Mucosa of rectum (tissue), 2 donors: ENCODE data around the gene ADAM17.
"Not testable (repeated sequence)": the region's sequence is repeated elsewhere in the genome, so short reads cannot be mapped to it uniquely, and the experiment has no call there.

ENCODE experiments used
- H3K27ac ChIP-seq, 2 donors: one replicate each; pipeline ENCODE4 v1.7.0; 2013; ENCODE audit warnings: inconsistent platforms in 2 of 2, low read depth in 2 of 2, low read length in 2 of 2
- H3K27me3 ChIP-seq, 2 donors: one replicate each; pipeline ENCODE4 v1.7.0; 2013; ENCODE audit warnings: low read length in 2 of 2; ENCODE audit not compliant: control insufficient read depth in 2 of 2, insufficient read depth in 2 of 2
- H3K36me3 ChIP-seq, 2 donors: one replicate each; pipeline ENCODE4 v1.7.0; 2013; ENCODE audit warnings: low read length in 2 of 2; ENCODE audit not compliant: control insufficient read depth in 2 of 2, insufficient read depth in 2 of 2
- H3K4me1 ChIP-seq, 2 donors: one replicate each; pipeline ENCODE4 v1.7.0; 2013; ENCODE audit warnings: low read length in 2 of 2, mild to moderate bottlenecking in 1 of 2; ENCODE audit not compliant: control insufficient read depth in 2 of 2, insufficient read depth in 2 of 2
- H3K4me3 ChIP-seq, 2 donors: one replicate each; pipeline ENCODE4 v1.7.0; 2013; ENCODE audit warnings: low read length in 2 of 2
- H3K9ac ChIP-seq, 2 donors: one replicate each; pipeline ENCODE4 v1.7.0; 2013; ENCODE audit warnings: low read length in 2 of 2, low read depth in 1 of 2, mild to moderate bottlenecking in 1 of 2
- H3K9me3 ChIP-seq, 2 donors: one replicate each; pipeline ENCODE4 v1.7.0; 2013; ENCODE audit warnings: low read length in 2 of 2; ENCODE audit not compliant: control insufficient read depth in 2 of 2
- donor health status: healthy.
- donor health status: Normal muscosa, but diverticular disease.

ADAM17 gene

GRCh38 chr2:9565436-9566153 is 10.0 kb upstream of the ADAM17 start:
- no peaks in the 10 kb centered on the region for H3K9me3 ChIP-seq
- H3K36me3 ChIP-seq, result no peaks in the 10 kb centered on the region
- H3K4me3 ChIP-seq, result no peak overlapping the region
- H3K9ac ChIP-seq, result peak overlapping the region in 1 of 2 donors; percentile 26
- peak overlapping the region; percentile 18 to 55 for H3K27ac ChIP-seq
- peaks cover 0 to 5% of the 10 kb centered on the region in 2 donors for H3K4me1 ChIP-seq
- H3K27me3 ChIP-seq, result no peaks in the 10 kb centered on the region

- Histone ChIP-seq H3K27me3 (no peaks in the 10 kb centered on the region), H3K27ac (no peak overlapping the region), H3K9ac (no peak overlapping the region), H3K36me3 (no peaks in the 10 kb centered on the region), H3K9me3 (no peaks in the 10 kb centered on the region), H3K4me3 (no peak overlapping the region), H3K4me1 (peaks cover 5% of the 10 kb centered on the region in 2 donors)
Observed at GRCh38 chr2:9560628-9561027, 5.0 kb upstream of the ADAM17 start.

- Histone ChIP-seq H3K9ac (no peak overlapping the region), H3K27ac (no peak overlapping the region), H3K36me3 (no peaks in the 10 kb centered on the region), H3K9me3 (no peaks in the 10 kb centered on the region), H3K27me3 (no peaks in the 10 kb centered on the region), H3K4me3 (no peak overlapping the region), H3K4me1 (peaks cover 11 to 13% of the 10 kb centered on the region in 2 donors)
Observed at GRCh38 chr2:9558948-9559381, 3.3 kb upstream of the ADAM17 start.

- peaks cover 16 to 18% of the 10 kb centered on the region in 2 donors for H3K4me1 ChIP-seq
- H3K36me3 ChIP-seq, result no peaks in the 10 kb centered on the region
- H3K4me3 ChIP-seq, result peak overlapping the region; percentile 96 to 100
- H3K27me3 ChIP-seq, result no peaks in the 10 kb centered on the region
- H3K9ac ChIP-seq, result peak overlapping the region; percentile 95 to 96
- H3K27ac ChIP-seq, result peak overlapping the region; percentile 97 to 98
- H3K9me3 ChIP-seq, result no peaks in the 10 kb centered on the region
Observed at GRCh38 chr2:9556121-9556743, 602 bp upstream of the ADAM17 start.

- H3K27me3 ChIP-seq, result no peaks in the 10 kb centered on the region
- H3K4me1 ChIP-seq, result peaks cover 16 to 18% of the 10 kb centered on the region in 2 donors
- no peaks in the 10 kb centered on the region for H3K9me3 ChIP-seq
Observed at GRCh38 chr2:9554921-9555296, 721 bp downstream of the ADAM17 start.

GRCh38 chr2:9552219-9553178 is 3.1 kb downstream of the ADAM17 start:
- H3K9me3 ChIP-seq, result no peaks in the 10 kb centered on the region
- H3K4me1 ChIP-seq, result peaks cover 18% of the 10 kb centered on the region in 2 donors
- no peaks in the 10 kb centered on the region for H3K36me3 ChIP-seq
- H3K9ac ChIP-seq, result no peak overlapping the region
- no peaks in the 10 kb centered on the region for H3K27me3 ChIP-seq
- H3K4me3 ChIP-seq, result no peak overlapping the region
- H3K27ac ChIP-seq, result peak overlapping the region; percentile 25 to 26

More at GRCh38 chr2:9554921-9555296, 721 bp downstream of the ADAM17 start:
- Histone ChIP-seq H3K27ac (peak overlapping the region; percentile 97 to 98), H3K9ac (peak overlapping the region; percentile 95 to 97), H3K4me3 (peak overlapping the region; percentile 96 to 100), H3K36me3 (no peaks in the 10 kb centered on the region)

- H3K27me3 ChIP-seq, H3K27ac ChIP-seq, H3K36me3 ChIP-seq, H3K4me3 ChIP-seq, H3K9me3 ChIP-seq, H3K9ac ChIP-seq: not testable (repeated sequence)
- peaks cover 13 to 18% of the 10 kb centered on the region in 2 donors for H3K4me1 ChIP-seq
Observed at GRCh38 chr2:9550859-9551391, 4.7 kb downstream of the ADAM17 start.

GRCh38 chr2:9549420-9549819 is 6.2 kb downstream of the ADAM17 start:
- H3K27me3 ChIP-seq, result no peaks in the 10 kb centered on the region
- H3K9ac ChIP-seq, result no peak overlapping the region
- no peak overlapping the region for H3K4me3 ChIP-seq
- H3K9me3 ChIP-seq, result no peaks in the 10 kb centered on the region
- no peaks in the 10 kb centered on the region for H3K36me3 ChIP-seq
- H3K4me1 ChIP-seq, result peaks cover 10 to 12% of the 10 kb centered on the region in 2 donors
- no peak overlapping the region for H3K27ac ChIP-seq

- Histone ChIP-seq H3K4me3 (no peak overlapping the region), H3K27ac (peak overlapping the region; percentile 1 to 24), H3K4me1 (peaks cover 2 to 7% of the 10 kb centered on the region in 2 donors)
Observed at GRCh38 chr2:9548506-9548905, 7.1 kb downstream of the ADAM17 start.

More at GRCh38 chr2:9548506-9548905, 7.1 kb downstream of the ADAM17 start:
- H3K27me3 ChIP-seq, result no peaks in the 10 kb centered on the region
- no peaks in the 10 kb centered on the region for H3K36me3 ChIP-seq
- no peak overlapping the region for H3K9ac ChIP-seq
- no peaks in the 10 kb centered on the region for H3K9me3 ChIP-seq
